Liver (tissue), 9 donors: Measurements from ENCODE around the gene ROBO3. TPM values are rescaled to one million over a fixed set of nuclear protein-coding genes. Genes with fewer than 3 reads are reported as not detected.

Experiments used
- DNase-seq: peaks from one replicate; pipeline ENCODE4 v3.0.0-alpha.2; 2017; ENCODE audit warnings: low spot score
- H3K27ac ChIP-seq, 2 donors: one replicate each; pipeline ENCODE4 v1.7.0; 2013; ENCODE audit warnings: inconsistent platforms in 2 of 2, low read length in 2 of 2, control low read depth in 1 of 2, low read depth in 1 of 2, mild to moderate bottlenecking in 1 of 2
- H3K27me3 ChIP-seq, 4 donors: one replicate each; pipeline versions ENCODE4 v1.6.1 to v1.7.0; 2013; ENCODE audit warnings: low read length in 3 of 4, inconsistent platforms in 1 of 4, mild to moderate bottlenecking in 1 of 4, moderate library complexity in 1 of 4; ENCODE audit not compliant: control insufficient read depth in 4 of 4, insufficient read depth in 4 of 4
- H3K36me3 ChIP-seq, 4 donors: one replicate each; pipeline versions ENCODE4 v1.6.1 to v1.7.0; 2013; ENCODE audit warnings: low read length in 3 of 4, mild to moderate bottlenecking in 3 of 4, low read depth in 1 of 4, moderate library complexity in 1 of 4; ENCODE audit not compliant: control insufficient read depth in 4 of 4, insufficient read depth in 3 of 4
- H3K4me1 ChIP-seq, 4 donors: one replicate each; pipeline versions ENCODE4 v1.6.1 to v1.7.0; 2013; ENCODE audit warnings: low read length in 3 of 4, mild to moderate bottlenecking in 3 of 4, moderate library complexity in 1 of 4; ENCODE audit not compliant: control insufficient read depth in 4 of 4, insufficient read depth in 4 of 4
- H3K4me3 ChIP-seq, 3 donors: one replicate each; pipeline versions ENCODE4 v1.6.1 to v1.7.0; 2013; ENCODE audit warnings: low read length in 3 of 3, control low read depth in 1 of 3, low read depth in 1 of 3, mild to moderate bottlenecking in 1 of 3
- H3K9ac ChIP-seq, 2 donors: one replicate each; pipeline ENCODE4 v1.7.0; 2013; ENCODE audit warnings: low read length in 2 of 2, mild to moderate bottlenecking in 2 of 2, moderate library complexity in 2 of 2, control low read depth in 1 of 2, low read depth in 1 of 2
- H3K9me3 ChIP-seq, 4 donors: one replicate each; pipeline versions ENCODE4 v1.6.1 to v1.7.0; 2013; ENCODE audit warnings: low read length in 3 of 4; ENCODE audit not compliant: control insufficient read depth in 4 of 4
- EGR1 ChIP-seq, 2 donors: IDR thresholded peaks; 2 replicates each; pipeline ENCODE4 v1.6.1; 2016 to 2018; ENCODE audit warnings: antibody characterized with exemption in 2 of 2, low read depth in 2 of 2
- FOXA1 ChIP-seq: IDR thresholded peaks from 2 replicates; pipeline ENCODE4 v1.6.1; 2016; ENCODE audit warnings: antibody characterized with exemption
- FOXA2 ChIP-seq: IDR thresholded peaks from 2 replicates; pipeline ENCODE4 v1.6.1; 2016; ENCODE audit warnings: antibody characterized with exemption
- GABPA ChIP-seq, 2 donors: IDR thresholded peaks in 1 of 2; conservative IDR thresholded peaks in 1 of 2; 2 replicates each; pipeline ENCODE4 v1.6.1; 2016; ENCODE audit warnings: antibody characterized with exemption in 2 of 2, mild to moderate bottlenecking in 1 of 2, moderate library complexity in 1 of 2
- HNF4A ChIP-seq, 2 donors: conservative IDR thresholded peaks; 2 replicates each; pipeline ENCODE4 v1.6.1; 2016; ENCODE audit warnings: antibody characterized with exemption in 2 of 2, mild to moderate bottlenecking in 2 of 2
- HNF4G ChIP-seq: IDR thresholded peaks from 2 replicates; pipeline ENCODE4 v1.6.1; 2016; ENCODE audit warnings: antibody characterized with exemption
- JUND ChIP-seq, 2 donors: IDR thresholded peaks; 2 replicates each; pipeline ENCODE4 v1.6.1; 2016; ENCODE audit warnings: antibody characterized with exemption in 2 of 2
- NR2F2 ChIP-seq: IDR thresholded peaks from 2 replicates; pipeline ENCODE4 v1.6.1; 2016; ENCODE audit warnings: antibody characterized with exemption
- RAD21 ChIP-seq, 2 donors: IDR thresholded peaks; 2 replicates each; pipeline ENCODE4 v1.6.1; 2016; ENCODE audit warnings: antibody characterized with exemption in 2 of 2, mild to moderate bottlenecking in 2 of 2
- RXRA ChIP-seq, 2 donors: IDR thresholded peaks; 2 replicates each; pipeline ENCODE4 v1.6.1; 2017 to 2018; ENCODE audit warnings: antibody characterized with exemption in 2 of 2, mild to moderate bottlenecking in 1 of 2
- SP1 ChIP-seq: IDR thresholded peaks from 2 replicates; pipeline ENCODE4 v1.6.1; 2018; ENCODE audit warnings: antibody characterized with exemption, mild to moderate bottlenecking
- TAF1 ChIP-seq: conservative IDR thresholded peaks from 2 replicates; pipeline ENCODE4 v1.6.1; 2016; ENCODE audit warnings: antibody characterized with exemption, mild to moderate bottlenecking
- YY1 ChIP-seq: IDR thresholded peaks from 2 replicates; pipeline ENCODE4 v1.6.1; 2016; ENCODE audit warnings: antibody characterized with exemption, mild to moderate bottlenecking
- WGBS: extraction: QIAGEN DNeasy Blood & Tissue Kit; methylation state at CpG from one replicate; pipeline ENCODE4 v1.1.7; 2013; 5-methylcytosine and 5-hydroxymethylcytosine counted together
- polyA plus RNA-seq, 2 donors: library from polyadenylated mRNA; stranded (reverse) in 1 of 2; unstranded in 1 of 2; fragments of 200-250 nt in 1 of 2; fragments of >200 nt in 1 of 2; fragmentation: Nextera tagmentation in 1 of 2; extraction: Ambion mirVana in 1 of 2; gene quantifications; one replicate each; pipeline versions ENCODE4 v1.2.1 to v1.2.3, GENCODE V29; 2013 to 2015
- total RNA-seq, 2 donors: library from RNA; depleted of rRNA; stranded (reverse); fragments of >200 nt; gene quantifications; one replicate each; pipeline ENCODE4 v1.2.3, GENCODE V29; 2014
- TF ChIP-seq, protein P1 (sequence below): IDR thresholded peaks from 2 replicates; pipeline ENCODE4 v1.6.1; 2016; ENCODE audit warnings: antibody characterized with exemption
- TF ChIP-seq, protein P2 (sequence below): fragments of 150-350 bp; IDR thresholded peaks from 2 replicates; pipeline ENCODE4 v1.5.1; 2017; ENCODE audit warnings: improper control_type of control experiment, low read depth, low read length; ENCODE audit not compliant: missing input control
- TF ChIP-seq, protein P3 (sequence below): IDR thresholded peaks from 2 replicates; pipeline ENCODE4 v1.6.1; 2016; ENCODE audit warnings: antibody characterized with exemption
- TF ChIP-seq, protein P4 (sequence below): IDR thresholded peaks from 2 replicates; pipeline ENCODE4 v1.6.1; 2016; ENCODE audit warnings: antibody characterized with exemption
- TF ChIP-seq, protein P5 (sequence below): IDR thresholded peaks from 2 replicates; pipeline ENCODE4 v1.6.1; 2016; ENCODE audit warnings: antibody characterized with exemption, mild to moderate bottlenecking
- donor health status: healthy.
- donor health status: healthy.
- donor health status: healthy.
- donor health status: healthy.
- donor health status: healthy.

Gene ROBO3
- total and polyA plus RNA-seq, 4 donors: 1.1 to 2.2 (median 1.4) TPM

DNA sequence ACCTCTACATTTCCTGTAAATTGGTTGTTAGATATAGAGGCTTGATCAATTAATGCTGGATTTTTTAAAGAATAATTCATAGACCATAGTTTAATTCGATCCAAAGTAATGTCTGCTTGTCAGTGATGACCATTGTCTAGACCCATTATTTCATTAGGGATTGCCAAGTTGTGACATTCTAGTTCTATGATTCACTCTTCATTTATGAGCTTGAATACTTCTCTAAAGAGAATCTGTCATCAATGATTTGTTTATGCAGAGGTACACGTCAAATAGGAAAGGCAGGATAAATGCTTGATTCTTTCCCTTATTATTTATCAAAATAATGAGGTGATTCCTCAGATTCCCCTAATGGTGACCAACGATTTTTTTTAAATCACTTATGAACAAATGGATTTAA lies 24.0 kb upstream of the ROBO3 start:
- Histone ChIP-seq H3K27me3 (peaks cover 10 to 58% (median 29%) of the 10 kb centered on the region in 4 donors), H3K27ac (no peak overlapping the region), H3K9me3 (no peaks in the 10 kb centered on the region), H3K4me1 (peaks cover 8 to 13% (median 11%) of the 10 kb centered on the region in 4 donors), H3K9ac (no peak overlapping the region), H3K36me3 (no peaks in the 10 kb centered on the region), H3K4me3 (no peak overlapping the region)
- TF ChIP-seq TAF1 (no peak), RAD21 (IDR thresholded peaks at IDR 0.05) (no peak), EGR1 (IDR thresholded peaks at IDR 0.05; ENCODE audit: low read depth in 2 of 2) (no peak), FOXA2 (no peak), FOXA1 (no peak), RXRA (IDR thresholded peaks at IDR 0.05) (no peak), HNF4G (no peak), NR2F2 (no peak), YY1 (no peak), GABPA (IDR thresholded peaks at IDR 0.05 in 1 of 2, conservative IDR thresholded peaks at IDR 0.05 in 1 of 2) (no peak), JUND (IDR thresholded peaks at IDR 0.05) (no peak), SP1 (no peak), HNF4A (conservative IDR thresholded peaks at IDR 0.05) (no peak)
- TF ChIP-seq, protein P1, sequence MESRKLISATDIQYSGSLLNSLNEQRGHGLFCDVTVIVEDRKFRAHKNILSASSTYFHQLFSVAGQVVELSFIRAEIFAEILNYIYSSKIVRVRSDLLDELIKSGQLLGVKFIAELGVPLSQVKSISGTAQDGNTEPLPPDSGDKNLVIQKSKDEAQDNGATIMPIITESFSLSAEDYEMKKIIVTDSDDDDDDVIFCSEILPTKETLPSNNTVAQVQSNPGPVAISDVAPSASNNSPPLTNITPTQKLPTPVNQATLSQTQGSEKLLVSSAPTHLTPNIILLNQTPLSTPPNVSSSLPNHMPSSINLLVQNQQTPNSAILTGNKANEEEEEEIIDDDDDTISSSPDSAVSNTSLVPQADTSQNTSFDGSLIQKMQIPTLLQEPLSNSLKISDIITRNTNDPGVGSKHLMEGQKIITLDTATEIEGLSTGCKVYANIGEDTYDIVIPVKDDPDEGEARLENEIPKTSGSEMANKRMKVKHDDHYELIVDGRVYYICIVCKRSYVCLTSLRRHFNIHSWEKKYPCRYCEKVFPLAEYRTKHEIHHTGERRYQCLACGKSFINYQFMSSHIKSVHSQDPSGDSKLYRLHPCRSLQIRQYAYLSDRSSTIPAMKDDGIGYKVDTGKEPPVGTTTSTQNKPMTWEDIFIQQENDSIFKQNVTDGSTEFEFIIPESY: no peak
- TF ChIP-seq, protein P2, sequence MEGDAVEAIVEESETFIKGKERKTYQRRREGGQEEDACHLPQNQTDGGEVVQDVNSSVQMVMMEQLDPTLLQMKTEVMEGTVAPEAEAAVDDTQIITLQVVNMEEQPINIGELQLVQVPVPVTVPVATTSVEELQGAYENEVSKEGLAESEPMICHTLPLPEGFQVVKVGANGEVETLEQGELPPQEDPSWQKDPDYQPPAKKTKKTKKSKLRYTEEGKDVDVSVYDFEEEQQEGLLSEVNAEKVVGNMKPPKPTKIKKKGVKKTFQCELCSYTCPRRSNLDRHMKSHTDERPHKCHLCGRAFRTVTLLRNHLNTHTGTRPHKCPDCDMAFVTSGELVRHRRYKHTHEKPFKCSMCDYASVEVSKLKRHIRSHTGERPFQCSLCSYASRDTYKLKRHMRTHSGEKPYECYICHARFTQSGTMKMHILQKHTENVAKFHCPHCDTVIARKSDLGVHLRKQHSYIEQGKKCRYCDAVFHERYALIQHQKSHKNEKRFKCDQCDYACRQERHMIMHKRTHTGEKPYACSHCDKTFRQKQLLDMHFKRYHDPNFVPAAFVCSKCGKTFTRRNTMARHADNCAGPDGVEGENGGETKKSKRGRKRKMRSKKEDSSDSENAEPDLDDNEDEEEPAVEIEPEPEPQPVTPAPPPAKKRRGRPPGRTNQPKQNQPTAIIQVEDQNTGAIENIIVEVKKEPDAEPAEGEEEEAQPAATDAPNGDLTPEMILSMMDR: no peak
- TF ChIP-seq, protein P3, sequence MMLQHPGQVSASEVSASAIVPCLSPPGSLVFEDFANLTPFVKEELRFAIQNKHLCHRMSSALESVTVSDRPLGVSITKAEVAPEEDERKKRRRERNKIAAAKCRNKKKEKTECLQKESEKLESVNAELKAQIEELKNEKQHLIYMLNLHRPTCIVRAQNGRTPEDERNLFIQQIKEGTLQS: no peak
- TF ChIP-seq, protein P4, sequence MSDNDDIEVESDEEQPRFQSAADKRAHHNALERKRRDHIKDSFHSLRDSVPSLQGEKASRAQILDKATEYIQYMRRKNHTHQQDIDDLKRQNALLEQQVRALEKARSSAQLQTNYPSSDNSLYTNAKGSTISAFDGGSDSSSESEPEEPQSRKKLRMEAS: no peak
- TF ChIP-seq, protein P5, sequence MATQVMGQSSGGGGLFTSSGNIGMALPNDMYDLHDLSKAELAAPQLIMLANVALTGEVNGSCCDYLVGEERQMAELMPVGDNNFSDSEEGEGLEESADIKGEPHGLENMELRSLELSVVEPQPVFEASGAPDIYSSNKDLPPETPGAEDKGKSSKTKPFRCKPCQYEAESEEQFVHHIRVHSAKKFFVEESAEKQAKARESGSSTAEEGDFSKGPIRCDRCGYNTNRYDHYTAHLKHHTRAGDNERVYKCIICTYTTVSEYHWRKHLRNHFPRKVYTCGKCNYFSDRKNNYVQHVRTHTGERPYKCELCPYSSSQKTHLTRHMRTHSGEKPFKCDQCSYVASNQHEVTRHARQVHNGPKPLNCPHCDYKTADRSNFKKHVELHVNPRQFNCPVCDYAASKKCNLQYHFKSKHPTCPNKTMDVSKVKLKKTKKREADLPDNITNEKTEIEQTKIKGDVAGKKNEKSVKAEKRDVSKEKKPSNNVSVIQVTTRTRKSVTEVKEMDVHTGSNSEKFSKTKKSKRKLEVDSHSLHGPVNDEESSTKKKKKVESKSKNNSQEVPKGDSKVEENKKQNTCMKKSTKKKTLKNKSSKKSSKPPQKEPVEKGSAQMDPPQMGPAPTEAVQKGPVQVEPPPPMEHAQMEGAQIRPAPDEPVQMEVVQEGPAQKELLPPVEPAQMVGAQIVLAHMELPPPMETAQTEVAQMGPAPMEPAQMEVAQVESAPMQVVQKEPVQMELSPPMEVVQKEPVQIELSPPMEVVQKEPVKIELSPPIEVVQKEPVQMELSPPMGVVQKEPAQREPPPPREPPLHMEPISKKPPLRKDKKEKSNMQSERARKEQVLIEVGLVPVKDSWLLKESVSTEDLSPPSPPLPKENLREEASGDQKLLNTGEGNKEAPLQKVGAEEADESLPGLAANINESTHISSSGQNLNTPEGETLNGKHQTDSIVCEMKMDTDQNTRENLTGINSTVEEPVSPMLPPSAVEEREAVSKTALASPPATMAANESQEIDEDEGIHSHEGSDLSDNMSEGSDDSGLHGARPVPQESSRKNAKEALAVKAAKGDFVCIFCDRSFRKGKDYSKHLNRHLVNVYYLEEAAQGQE: no peak
- no peak for DNase-seq
- 28% methylated on average over 3 of the region's 3 CpGs for WGBS
